Mesothelial cell of epicardium (in vitro differentiated cells): Measurements from ENCODE around the gene ACP2. TPM values are rescaled to one million over a fixed set of nuclear protein-coding genes. Genes with fewer than 3 reads are reported as not detected.

ENCODE experiments used
- DNase-seq, 2 experiments: peaks; one replicate each; pipeline ENCODE4 v3.0.0; 2021; ENCODE audit warnings: low spot score in 2 of 2; ENCODE audit not compliant: unreplicated experiment in 2 of 2
- H3K27ac Mint-ChIP-seq: 2 replicates; pipeline ENCODE4 v1.8.0; 2021; ENCODE audit warnings: mixed read lengths
- H3K27me3 Mint-ChIP-seq: 2 replicates; pipeline ENCODE4 v1.8.0; 2021; ENCODE audit warnings: low read depth, mixed read lengths
- H3K36me3 Mint-ChIP-seq: 2 replicates; pipeline ENCODE4 v1.8.0; 2021; ENCODE audit warnings: mixed read lengths
- H3K4me1 Mint-ChIP-seq: 2 replicates; pipeline ENCODE4 v1.8.0; 2021; ENCODE audit warnings: mixed read lengths
- H3K4me3 Mint-ChIP-seq: 2 replicates; pipeline ENCODE4 v1.8.0; 2021; ENCODE audit warnings: mild to moderate bottlenecking, moderate library complexity, mixed read lengths
- H3K9me3 Mint-ChIP-seq: 2 replicates; pipeline ENCODE4 v1.8.0; 2021; ENCODE audit warnings: mixed read lengths
- total RNA-seq: library from RNA; stranded (reverse); gene quantifications from 3 replicates; pipeline ENCODE4 v1.2.1, GENCODE V29; 2021
- TF ChIP-seq, protein P1 (sequence below): fragments of 200-600 bp; sonication (generic); IDR thresholded peaks from one replicate; pipeline ENCODE4 v1.5.0; 2021; ENCODE audit warnings: antibody characterized with exemption; ENCODE audit not compliant: unreplicated experiment

The ACP2 gene
- total RNA-seq, 1 donor from 2014 or later: 38.1 TPM

DNA sequence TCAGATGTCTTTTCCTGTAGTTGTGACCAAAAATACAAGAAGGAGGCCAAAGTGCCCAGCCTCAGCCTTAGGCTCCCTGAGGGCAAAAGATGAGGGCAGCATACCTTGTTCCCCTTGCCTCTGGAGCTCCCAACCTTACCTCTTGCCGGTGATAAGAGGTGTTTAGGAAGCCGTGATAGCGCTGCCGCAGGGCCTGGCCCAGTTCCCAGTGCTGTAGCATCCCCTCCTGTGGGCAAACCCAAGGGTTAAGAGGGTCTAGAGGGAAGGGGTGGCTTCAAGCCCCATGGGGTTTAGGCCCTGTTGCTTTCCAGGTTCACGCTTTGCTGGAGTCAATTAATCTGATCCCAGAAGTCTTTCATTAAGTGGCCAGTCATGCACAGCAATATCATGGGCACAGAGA is 1.1 kb downstream of the ACP2 start:
- H3K27ac Mint-ChIP-seq: no peak overlapping the region

DNA sequence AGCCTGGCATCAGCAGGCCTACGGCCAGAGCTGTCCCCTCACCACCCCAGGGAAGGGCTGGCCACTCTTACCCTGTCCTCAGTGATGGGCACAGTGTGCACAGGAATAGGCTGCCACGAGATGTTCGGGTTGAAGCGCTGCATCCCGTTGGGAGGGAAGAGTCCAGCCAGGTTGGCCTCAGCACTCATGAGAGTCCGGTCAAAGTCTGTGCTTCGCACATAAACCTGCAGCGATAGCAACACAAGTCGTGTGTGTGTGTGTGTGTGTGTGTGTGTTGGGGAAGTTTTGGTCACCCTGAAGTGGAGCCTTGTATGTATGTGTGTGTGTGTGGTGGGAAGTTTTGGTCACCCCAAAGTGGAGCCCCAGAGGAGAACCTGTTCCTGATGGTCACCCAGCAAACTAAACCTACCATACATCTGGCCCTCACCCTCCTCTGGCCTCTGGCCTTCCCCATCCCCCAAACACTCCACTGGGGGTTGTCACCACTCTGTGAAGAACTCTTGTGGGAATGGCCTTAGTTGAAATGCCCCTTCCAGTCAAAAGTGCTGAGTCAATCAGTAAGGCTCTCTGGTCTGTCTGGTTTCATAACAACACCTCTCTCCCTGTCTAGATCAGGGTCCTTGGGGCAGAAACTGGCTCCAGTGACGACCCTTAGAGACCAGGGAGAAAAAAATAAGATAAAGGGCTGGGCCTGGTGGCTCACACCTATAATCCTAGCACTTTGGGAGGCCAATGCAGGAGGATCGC is 2.8 kb downstream of the ACP2 start:
- DNase-seq: no peak
- TF ChIP-seq, protein P1, sequence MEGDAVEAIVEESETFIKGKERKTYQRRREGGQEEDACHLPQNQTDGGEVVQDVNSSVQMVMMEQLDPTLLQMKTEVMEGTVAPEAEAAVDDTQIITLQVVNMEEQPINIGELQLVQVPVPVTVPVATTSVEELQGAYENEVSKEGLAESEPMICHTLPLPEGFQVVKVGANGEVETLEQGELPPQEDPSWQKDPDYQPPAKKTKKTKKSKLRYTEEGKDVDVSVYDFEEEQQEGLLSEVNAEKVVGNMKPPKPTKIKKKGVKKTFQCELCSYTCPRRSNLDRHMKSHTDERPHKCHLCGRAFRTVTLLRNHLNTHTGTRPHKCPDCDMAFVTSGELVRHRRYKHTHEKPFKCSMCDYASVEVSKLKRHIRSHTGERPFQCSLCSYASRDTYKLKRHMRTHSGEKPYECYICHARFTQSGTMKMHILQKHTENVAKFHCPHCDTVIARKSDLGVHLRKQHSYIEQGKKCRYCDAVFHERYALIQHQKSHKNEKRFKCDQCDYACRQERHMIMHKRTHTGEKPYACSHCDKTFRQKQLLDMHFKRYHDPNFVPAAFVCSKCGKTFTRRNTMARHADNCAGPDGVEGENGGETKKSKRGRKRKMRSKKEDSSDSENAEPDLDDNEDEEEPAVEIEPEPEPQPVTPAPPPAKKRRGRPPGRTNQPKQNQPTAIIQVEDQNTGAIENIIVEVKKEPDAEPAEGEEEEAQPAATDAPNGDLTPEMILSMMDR: no peak
- no peak overlapping the region for H3K27ac Mint-ChIP-seq
- no peak overlapping the region for H3K4me3 Mint-ChIP-seq
- H3K36me3 Mint-ChIP-seq: peaks cover 23% of the 10 kb centered on the region
- peaks cover 12% of the 10 kb centered on the region for H3K4me1 Mint-ChIP-seq
- H3K27me3 Mint-ChIP-seq: no peaks in the 10 kb centered on the region
- H3K9me3 Mint-ChIP-seq: no peaks in the 10 kb centered on the region

More for the DNA sequence above, 1.1 kb downstream of the ACP2 start:
- no peak for DNase-seq
- Mint-ChIP-seq H3K36me3 (peaks cover 9% of the 10 kb centered on the region), H3K4me1 (peaks cover 14% of the 10 kb centered on the region), H3K9me3 (no peaks in the 10 kb centered on the region), H3K4me3 (peak overlapping the region; percentile 99), H3K27me3 (no peaks in the 10 kb centered on the region)
- TF ChIP-seq, protein P1: no peak

DNA sequence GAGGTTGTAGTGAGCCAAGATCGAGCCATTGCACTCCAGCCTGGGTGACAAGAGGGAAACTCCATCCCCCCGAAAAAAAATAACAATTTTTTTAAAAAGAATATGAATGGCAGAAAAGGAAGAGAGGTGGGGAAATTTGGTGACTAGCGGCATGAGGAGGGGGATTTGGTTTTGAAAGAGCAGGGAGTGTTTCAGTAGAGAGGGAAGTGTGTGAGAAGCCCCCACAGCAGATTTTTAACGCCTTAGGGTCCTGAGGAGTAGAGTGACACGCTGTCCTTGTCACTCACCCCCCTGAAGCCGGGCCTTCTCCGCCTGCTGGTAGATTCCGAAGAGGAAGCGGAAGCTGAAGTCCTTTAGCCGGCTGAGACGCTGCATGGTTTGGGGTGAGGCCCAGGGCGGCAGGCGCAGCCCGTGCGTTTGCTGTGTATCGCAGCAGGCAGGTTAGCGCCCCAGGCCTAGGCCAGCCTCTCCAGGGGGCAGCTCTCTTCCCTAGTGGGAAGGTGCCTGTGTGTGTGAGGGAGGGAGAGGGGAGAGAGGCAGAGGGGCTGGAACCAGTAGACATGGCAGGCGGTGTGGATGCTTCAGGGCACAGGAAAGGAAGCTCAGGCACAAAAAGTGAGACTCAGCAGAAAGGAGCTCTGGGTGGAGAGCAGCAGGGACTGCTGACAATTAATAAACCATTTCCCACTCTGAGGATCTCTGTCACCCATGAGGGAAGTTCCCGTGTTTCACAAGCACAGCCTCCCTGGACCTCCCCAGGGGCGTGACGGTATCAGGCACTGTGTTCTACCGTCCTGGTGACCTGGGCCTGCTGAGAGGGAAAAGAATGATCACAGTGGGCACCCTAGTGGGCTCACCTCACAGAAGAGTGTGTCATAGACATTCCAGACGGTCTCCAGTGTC is 3.9 kb downstream of the ACP2 start:
- Mint-ChIP-seq H3K9me3 (no peaks in the 10 kb centered on the region), H3K4me1 (peaks cover 12% of the 10 kb centered on the region), H3K4me3 (no peak overlapping the region), H3K27me3 (no peaks in the 10 kb centered on the region), H3K36me3 (peaks cover 29% of the 10 kb centered on the region), H3K27ac (no peak overlapping the region)
- no peak for DNase-seq
- TF ChIP-seq, protein P1: no peak

DNA sequence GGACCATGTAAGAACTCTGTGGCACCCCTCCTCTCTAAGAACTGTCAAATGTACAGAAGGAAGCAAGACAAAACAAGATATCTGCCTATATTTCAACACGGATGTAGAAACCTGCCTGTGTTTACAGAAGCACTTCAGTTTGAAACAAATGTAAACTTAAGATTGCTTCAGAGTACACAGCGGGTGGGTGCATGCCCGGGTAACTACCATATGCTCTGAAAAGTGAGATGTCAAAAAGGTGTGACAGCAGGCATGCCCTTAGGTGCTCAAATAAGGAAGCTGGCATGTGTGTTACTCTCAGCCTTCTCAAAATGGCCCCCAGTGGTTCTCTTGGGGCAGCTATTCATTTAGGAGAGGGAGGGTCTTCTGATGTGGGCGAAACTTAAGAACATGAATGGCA is 5.2 kb downstream of the ACP2 start:
- H3K4me3 Mint-ChIP-seq: no peak overlapping the region
- no peak for DNase-seq
- peaks cover 6% of the 10 kb centered on the region for H3K4me1 Mint-ChIP-seq
- no peaks in the 10 kb centered on the region for H3K9me3 Mint-ChIP-seq
- H3K27ac Mint-ChIP-seq: no peak overlapping the region
- TF ChIP-seq, protein P1: no peak
- H3K27me3 Mint-ChIP-seq: no peaks in the 10 kb centered on the region
- peaks cover 35% of the 10 kb centered on the region for H3K36me3 Mint-ChIP-seq

DNA sequence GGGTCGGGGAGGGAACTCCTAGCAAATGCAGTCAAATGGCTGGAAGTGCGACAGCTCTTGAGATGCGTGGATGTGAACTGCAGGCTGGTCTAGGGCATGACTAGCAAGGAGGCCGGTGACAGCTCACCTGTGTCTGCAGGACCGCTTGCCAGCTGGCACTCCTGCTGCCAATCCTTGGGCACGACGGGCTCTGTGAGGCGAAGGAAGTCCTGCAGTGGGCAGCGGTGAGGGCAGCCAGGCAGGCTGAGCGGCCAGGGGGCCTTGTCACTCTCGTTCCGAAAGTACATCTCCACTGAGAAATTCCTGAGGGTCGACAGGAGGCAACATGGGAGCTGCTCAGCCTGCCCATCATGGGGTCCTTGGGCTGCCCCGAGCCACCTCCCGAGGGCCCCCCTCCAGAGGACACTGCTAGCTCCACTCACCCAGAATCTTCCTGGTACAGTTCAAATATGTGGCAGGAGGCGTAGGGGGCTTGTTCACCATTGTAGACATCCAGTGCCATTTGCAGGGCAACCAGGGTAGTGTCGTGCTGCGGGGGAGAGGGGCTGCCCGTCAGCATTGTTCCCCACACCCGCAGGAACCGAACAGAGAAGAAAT is 5.9 kb downstream of the ACP2 start:
- H3K4me1 Mint-ChIP-seq: peaks cover 1% of the 10 kb centered on the region
- TF ChIP-seq, protein P1: no peak
- no peaks in the 10 kb centered on the region for H3K27me3 Mint-ChIP-seq
- H3K27ac Mint-ChIP-seq: no peak overlapping the region
- H3K9me3 Mint-ChIP-seq: no peaks in the 10 kb centered on the region
- peaks cover 37% of the 10 kb centered on the region for H3K36me3 Mint-ChIP-seq
- H3K4me3 Mint-ChIP-seq: no peak overlapping the region
- no peak for DNase-seq
